Retinal pigment epithelial cell (primary cell): ENCODE measurements around the gene DCTD.

Experiments used
- DNase-seq: peaks from one replicate; pipeline ENCODE4 v3.0.0-alpha.2; 2010; ENCODE audit warnings: low read depth
- H3K4me3 ChIP-seq: 2 replicates; pipeline ENCODE4 v1.5.1; 2011; ENCODE audit warnings: mild to moderate bottlenecking, low read length, control low read depth, moderate library complexity
- CTCF ChIP-seq: conservative IDR thresholded peaks from 2 replicates; pipeline ENCODE4 v1.5.1; 2011; ENCODE audit warnings: low read depth, low read length, control low read depth, inconsistent platforms

The DCTD gene

GRCh38 chr4:182862921-182863320 lies 54.3 kb downstream of the DCTD start:
- H3K4me3 ChIP-seq: no peak overlapping the region
- DNase-seq: peak; percentile 9
- TF ChIP-seq CTCF: no peak

- DNase-seq: no peak
- peak; percentile 15 for TF ChIP-seq CTCF
- H3K4me3 ChIP-seq: no peak overlapping the region
Observed at GRCh38 chr4:182862141-182862875, 54.9 kb downstream of the DCTD start.

- no peak overlapping the region for H3K4me3 ChIP-seq
- no peak for TF ChIP-seq CTCF
- no peak for DNase-seq
Observed at GRCh38 chr4:182861346-182861745, 55.8 kb downstream of the DCTD start.

GRCh38 chr4:182859730-182860129 lies 57.5 kb downstream of the DCTD start:
- H3K4me3 ChIP-seq: no peak overlapping the region
- TF ChIP-seq CTCF: no peak
- no peak for DNase-seq

- no peak for DNase-seq
- H3K4me3 ChIP-seq: no peak overlapping the region
- TF ChIP-seq CTCF: no peak
Observed at GRCh38 chr4:182858711-182859110, 58.5 kb downstream of the DCTD start.

- TF ChIP-seq CTCF: no peak
- no peak for DNase-seq
- no peak overlapping the region for H3K4me3 ChIP-seq
Observed at GRCh38 chr4:182856862-182857261, 60.3 kb downstream of the DCTD start.

GRCh38 chr4:182855877-182856276 lies 61.3 kb downstream of the DCTD start:
- no peak for DNase-seq
- H3K4me3 ChIP-seq: no peak overlapping the region
- TF ChIP-seq CTCF: no peak
